Sigmoid colon (tissue), 7 donors: Measurements from ENCODE around the gene RNU11. TPM values are rescaled to one million over a fixed set of nuclear protein-coding genes. Genes with fewer than 3 reads are reported as not detected.

Experiments
- DNase-seq: peaks from one replicate; pipeline ENCODE4 v3.0.0-alpha.2; 2019
- H3K27ac ChIP-seq, 4 donors: fragments of 200-600 bp; sonication (generic); one replicate each; pipeline ENCODE4 v1.5.1; 2016 to 2019; ENCODE audit warnings: mild to moderate bottlenecking in 1 of 4
- H3K27me3 ChIP-seq, 3 donors: fragments of 200-600 bp; sonication (generic); one replicate each; pipeline ENCODE4 v1.5.1; 2019; ENCODE audit warnings: mild to moderate bottlenecking in 1 of 3
- H3K36me3 ChIP-seq, 4 donors: fragments of 200-600 bp; sonication (generic); one replicate each; pipeline ENCODE4 v1.5.1; 2016 to 2019
- H3K4me1 ChIP-seq, 4 donors: fragments of 200-600 bp; sonication (generic); one replicate each; pipeline ENCODE4 v1.5.1; 2017 to 2019
- H3K4me3 ChIP-seq, 4 donors: fragments of 200-600 bp; sonication (generic); one replicate each; pipeline ENCODE4 v1.5.1; 2017 to 2019; ENCODE audit warnings: mild to moderate bottlenecking in 2 of 4, moderate library complexity in 1 of 4
- H3K9me3 ChIP-seq, 4 donors: fragments of 200-600 bp in 3 of 4; sonication (generic) in 3 of 4; one replicate each; pipeline versions ENCODE4 v1.5.1 to v1.6.1; 2013 to 2019
- EP300 ChIP-seq, 4 donors: sonication (generic); formaldehyde crosslinking; IDR thresholded peaks; one replicate each; pipeline ENCODE4 v1.6.1; 2017; ENCODE audit warnings: antibody characterized with exemption in 4 of 4
- POLR2A ChIP-seq, 2 donors: fragments of 450-650 bp; IDR thresholded peaks; one replicate each; pipeline ENCODE4 v1.6.1; 2016; ENCODE audit warnings: antibody characterized with exemption in 2 of 2, mild to moderate bottlenecking in 2 of 2, moderate library complexity in 2 of 2
- POLR2AphosphoS5 ChIP-seq, 4 donors: sonication (generic); formaldehyde crosslinking; IDR thresholded peaks; one replicate each; pipeline ENCODE4 v1.6.1; 2017; ENCODE audit warnings: antibody characterized with exemption in 4 of 4
- WGBS, 2 donors: extraction: QIAGEN DNeasy Blood & Tissue Kit; methylation state at CpG; one replicate each; pipeline ENCODE4 v1.1.7; 2013; 5-methylcytosine and 5-hydroxymethylcytosine counted together
- intact Hi-C: fragments of 100-400 bp; cut with DNase I; formaldehyde crosslinking; loops from one replicate; pipeline ENCODE4 v1.15.1; 2023
- polyA plus RNA-seq, 3 donors: library from polyadenylated mRNA; stranded (reverse); fragments of 200-250 nt; gene quantifications; one replicate each; pipeline ENCODE4 v1.2.3, GENCODE V29; 2013
- total RNA-seq, 4 donors: library from RNA; depleted of rRNA; stranded (reverse); fragments of >200 nt; gene quantifications; one replicate each; pipeline ENCODE4 v1.1.0, GENCODE V29; 2016
- TF ChIP-seq, protein P1 (sequence below), 4 experiments: fragments of 450-650 bp in 3 of 4; fragments of 200-600 bp in 1 of 4; IDR thresholded peaks; one replicate each; pipeline ENCODE4 v1.5.1; 2016 to 2019; ENCODE audit warnings: antibody characterized with exemption in 4 of 4, mild to moderate bottlenecking in 3 of 4, moderate library complexity in 2 of 4
- donor health status: healthy with polysubstance abuse.
- donor health status: Bipolar disorder and iron deficiency.
- donor health status: healthy.

Gene RNU11
- not detected for total RNA-seq
- polyA plus RNA-seq, result not detected

DNA sequence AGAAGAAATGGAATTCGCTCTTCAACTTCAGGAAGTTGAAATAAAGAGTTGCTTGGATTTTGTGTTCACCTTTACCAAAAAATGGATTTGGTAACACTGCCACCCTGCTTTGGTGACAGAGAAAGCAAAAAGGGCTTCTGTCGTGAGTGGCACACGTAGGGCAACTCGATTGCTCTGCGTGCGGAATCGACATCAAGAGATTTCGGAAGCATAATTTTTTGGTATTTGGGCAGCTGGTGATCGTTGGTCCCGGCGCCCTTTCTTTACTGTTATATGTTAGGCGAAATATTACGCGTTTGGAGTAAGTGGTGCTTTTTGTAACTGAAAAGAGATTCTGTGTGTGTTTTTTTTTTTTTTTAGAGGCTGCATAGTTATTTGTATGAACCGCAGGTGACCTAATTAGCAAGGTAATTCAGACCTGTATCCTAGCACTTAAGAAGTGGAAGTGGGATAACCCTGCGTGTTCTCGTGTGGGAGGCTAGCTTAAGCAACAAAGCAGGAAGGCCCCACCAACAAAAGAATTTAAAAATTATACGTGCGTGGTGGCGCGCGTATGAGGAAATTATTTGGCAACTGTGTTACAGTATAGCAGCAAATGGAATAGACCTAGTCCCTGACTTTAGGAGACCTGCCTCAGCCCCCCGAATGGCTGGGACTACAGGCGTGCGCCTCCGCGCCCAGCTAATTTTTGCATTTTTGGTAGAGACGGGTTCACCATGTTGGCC is at the start of gene RNU11:
TSS of gene RNU11 (plus strand) at position 127 of the 725 bp plus-strand sequence.
- Histone ChIP-seq H3K9me3 (no peaks in the 10 kb centered on the region), H3K4me1 (peaks cover 0 to 27% (median 21%) of the 10 kb centered on the region in 4 donors), H3K27me3 (no peaks in the 10 kb centered on the region), H3K36me3 (no peaks in the 10 kb centered on the region), H3K27ac (peak within 1 kb of the TSS; percentile 86 to 93 (median 90)), H3K4me3 (peak within 1 kb of the TSS; percentile 18 to 48 (median 46))
- DNase-seq, result peak; percentile 95
- intact Hi-C loops, result loop anchor here (1.0 to 10.0 kb wide), 3 partner anchors 20 to 536 kb away; partner anchors contain the start of genes GMEB1, RCC1 and SRSF4
- TF ChIP-seq POLR2AphosphoS5 (IDR thresholded peaks at IDR 0.05) (peak; percentile 99 to 100 (median 100)), POLR2A (IDR thresholded peaks at IDR 0.05) (peak; percentile 99 to 100), EP300 (IDR thresholded peaks at IDR 0.05) (peak in 1 of 4 donors; percentile 22)
- TF ChIP-seq, protein P1, sequence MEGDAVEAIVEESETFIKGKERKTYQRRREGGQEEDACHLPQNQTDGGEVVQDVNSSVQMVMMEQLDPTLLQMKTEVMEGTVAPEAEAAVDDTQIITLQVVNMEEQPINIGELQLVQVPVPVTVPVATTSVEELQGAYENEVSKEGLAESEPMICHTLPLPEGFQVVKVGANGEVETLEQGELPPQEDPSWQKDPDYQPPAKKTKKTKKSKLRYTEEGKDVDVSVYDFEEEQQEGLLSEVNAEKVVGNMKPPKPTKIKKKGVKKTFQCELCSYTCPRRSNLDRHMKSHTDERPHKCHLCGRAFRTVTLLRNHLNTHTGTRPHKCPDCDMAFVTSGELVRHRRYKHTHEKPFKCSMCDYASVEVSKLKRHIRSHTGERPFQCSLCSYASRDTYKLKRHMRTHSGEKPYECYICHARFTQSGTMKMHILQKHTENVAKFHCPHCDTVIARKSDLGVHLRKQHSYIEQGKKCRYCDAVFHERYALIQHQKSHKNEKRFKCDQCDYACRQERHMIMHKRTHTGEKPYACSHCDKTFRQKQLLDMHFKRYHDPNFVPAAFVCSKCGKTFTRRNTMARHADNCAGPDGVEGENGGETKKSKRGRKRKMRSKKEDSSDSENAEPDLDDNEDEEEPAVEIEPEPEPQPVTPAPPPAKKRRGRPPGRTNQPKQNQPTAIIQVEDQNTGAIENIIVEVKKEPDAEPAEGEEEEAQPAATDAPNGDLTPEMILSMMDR (IDR thresholded peaks at IDR 0.05), result peak in 1 of 4 experiments; percentile 26
- 1% methylated on average over 28 of the region's 28 CpGs for WGBS, 2 donors

DNA sequence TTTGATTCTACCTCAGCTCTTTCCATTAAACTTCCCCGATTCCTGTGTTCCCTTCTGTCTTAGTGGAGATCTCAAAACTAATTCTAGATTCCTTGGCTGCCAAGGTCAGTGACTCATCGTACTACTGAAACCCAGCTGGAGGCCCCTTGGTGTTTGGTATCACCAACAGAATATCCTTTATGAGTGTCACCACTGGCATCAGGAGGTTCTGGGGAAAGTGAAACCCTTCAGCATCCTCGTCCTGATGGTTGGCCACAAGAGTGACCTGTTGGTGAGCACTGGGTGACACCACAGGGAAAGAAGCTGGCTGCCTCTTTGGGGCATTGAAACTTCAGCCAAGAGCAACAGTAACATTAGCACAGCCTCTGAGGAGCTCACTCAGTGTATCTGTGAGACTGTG is 46.7 kb upstream of the RNU11 start:
- no peak for TF ChIP-seq POLR2A (IDR thresholded peaks at IDR 0.05)
- WGBS, 2 donors, result 77 to 83% methylated on average over 3 of the region's 3 CpGs
- H3K27ac ChIP-seq, result peak overlapping the region in 2 of 4 donors; percentile 10 to 41

DNA sequence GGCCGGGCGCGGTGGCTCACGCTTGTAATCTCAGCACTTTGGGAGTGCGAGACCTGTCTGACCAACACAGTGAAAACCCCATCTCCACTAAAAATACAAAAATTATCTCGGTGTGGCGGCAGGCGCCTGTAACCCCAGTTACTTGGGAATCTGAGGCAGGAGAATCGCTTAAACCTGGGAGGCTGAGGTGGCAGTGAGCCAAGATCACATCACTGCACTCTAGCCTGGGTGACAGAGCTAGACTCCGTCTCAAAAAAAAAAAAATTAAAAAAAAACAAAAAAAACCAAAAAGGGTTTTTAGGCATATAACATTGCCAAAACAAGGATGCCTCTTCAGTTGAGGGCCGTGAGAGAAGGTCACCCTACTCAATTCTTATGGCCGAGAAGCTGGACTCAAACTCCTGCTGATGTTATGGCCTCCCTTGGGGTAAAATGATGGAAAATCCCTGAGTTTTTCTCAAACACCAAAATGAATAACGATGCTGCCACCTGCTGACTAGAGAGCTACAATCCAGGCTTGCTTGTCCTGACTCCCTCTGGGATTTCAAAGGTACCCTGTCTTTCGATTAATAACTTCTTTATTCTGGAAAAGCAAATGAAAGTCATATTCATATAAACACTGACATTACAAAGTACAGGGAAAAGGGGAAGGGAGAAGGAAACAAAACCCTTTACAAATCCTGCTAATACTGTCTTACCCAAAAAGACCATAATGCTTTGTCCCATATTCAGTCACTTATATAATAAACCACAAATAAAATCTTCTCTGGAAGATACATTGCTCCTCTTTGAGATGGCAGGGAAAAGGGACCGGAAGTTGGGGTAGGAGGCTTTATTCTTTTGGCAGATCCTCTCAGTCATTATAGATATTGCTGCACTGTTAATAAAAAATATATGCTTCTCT is 45.6 kb upstream of the RNU11 start:
- peak; percentile 75 for DNase-seq
- Histone ChIP-seq H3K4me1 (peaks cover 0 to 8% (median 0%) of the 10 kb centered on the region in 4 donors), H3K27ac (peak overlapping the region in 1 of 4 donors; percentile 41), H3K9me3 (no peaks in the 10 kb centered on the region), H3K4me3 (no peak overlapping the region), H3K36me3 (peaks cover 23 to 48% (median 27%) of the 10 kb centered on the region in 4 donors), H3K27me3 (no peaks in the 10 kb centered on the region)
- no peak for TF ChIP-seq POLR2A (IDR thresholded peaks at IDR 0.05)
- TF ChIP-seq, protein P1 (IDR thresholded peaks at IDR 0.05), result peak; percentile 14 to 54 (median 49)
- no peak for TF ChIP-seq EP300 (IDR thresholded peaks at IDR 0.05)
- intact Hi-C loops, result loop anchor here (1.0 to 10.0 kb wide), 3 partner anchors 84 to 358 kb away; no protein-coding TSS in a partner anchor
- WGBS, 2 donors, result 75 to 78% methylated on average over 15 of the region's 15 CpGs

More for the DNA sequence above, 46.7 kb upstream of the RNU11 start:
- peaks cover 0 to 8% (median 0%) of the 10 kb centered on the region in 4 donors for H3K4me1 ChIP-seq
- intact Hi-C loops, result loop anchor here (5.0 to 10.0 kb wide), 2 partner anchors 239 to 357 kb away; no protein-coding TSS in a partner anchor
- no peaks in the 10 kb centered on the region for H3K9me3 ChIP-seq
- no peak for DNase-seq
- no peak overlapping the region for H3K4me3 ChIP-seq
- peaks cover 20 to 37% (median 25%) of the 10 kb centered on the region in 4 donors for H3K36me3 ChIP-seq
- H3K27me3 ChIP-seq, result no peaks in the 10 kb centered on the region

DNA sequence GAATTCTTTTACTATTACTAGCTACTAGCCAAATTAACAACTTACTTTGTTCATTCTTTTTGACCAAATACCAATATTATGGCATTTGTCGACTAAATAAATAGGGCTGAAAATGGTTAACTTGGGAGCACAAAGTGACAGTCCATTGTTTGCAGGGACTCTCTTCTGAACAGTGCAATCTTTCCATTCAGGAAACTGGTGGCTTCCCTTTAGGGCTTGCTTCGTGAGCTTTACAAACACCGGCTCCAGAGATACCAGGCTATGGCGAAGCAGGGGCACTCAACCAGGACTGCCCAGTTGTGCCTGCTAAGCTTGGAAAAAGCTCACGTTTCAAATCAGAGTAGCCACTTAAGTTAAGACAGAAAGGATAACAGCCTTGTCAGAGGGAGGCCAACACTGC is 44.0 kb upstream of the RNU11 start:
- H3K4me1 ChIP-seq, result peaks cover 0 to 8% (median 0%) of the 10 kb centered on the region in 4 donors
- no peaks in the 10 kb centered on the region for H3K9me3 ChIP-seq
- H3K36me3 ChIP-seq, result peaks cover 23 to 60% (median 29%) of the 10 kb centered on the region in 4 donors
- 94% methylated on average over 5 of the region's 5 CpGs for WGBS, 2 donors
- no peak overlapping the region for H3K27ac ChIP-seq
- no peak for DNase-seq
- intact Hi-C loops, result loop anchor here (5.0 to 10.0 kb wide), 2 partner anchors 242 to 360 kb away; no protein-coding TSS in a partner anchor
- TF ChIP-seq POLR2A (IDR thresholded peaks at IDR 0.05) (no peak), POLR2AphosphoS5 (IDR thresholded peaks at IDR 0.05) (no peak), EP300 (IDR thresholded peaks at IDR 0.05) (no peak)
- TF ChIP-seq, protein P1 (IDR thresholded peaks at IDR 0.05), result no peak
- H3K4me3 ChIP-seq, result no peak overlapping the region
- no peaks in the 10 kb centered on the region for H3K27me3 ChIP-seq
